Tibial nerve (tissue), 4 donors: ENCODE measurements around the gene ADCY4.

Source experiments
- EP300 ChIP-seq, 2 donors: sonication (generic); formaldehyde crosslinking; IDR thresholded peaks; one replicate each; pipeline ENCODE4 v1.6.1; 2017; ENCODE audit warnings: antibody characterized with exemption in 2 of 2, mild to moderate bottlenecking in 1 of 2
- POLR2A ChIP-seq, 2 donors: fragments of 450-650 bp; IDR thresholded peaks; one replicate each; pipeline ENCODE4 v1.6.1; 2017; ENCODE audit warnings: antibody characterized with exemption in 2 of 2, mild to moderate bottlenecking in 2 of 2, moderate library complexity in 2 of 2
- TF ChIP-seq, protein P1 (sequence below), 5 experiments: fragments of 200-600 bp in 3 of 5; fragments of 450-650 bp in 2 of 5; sonication (generic) in 3 of 5; IDR thresholded peaks; one replicate each; pipeline ENCODE4 v1.5.1; 2016 to 2019; ENCODE audit warnings: antibody characterized with exemption in 5 of 5, mild to moderate bottlenecking in 3 of 5, moderate library complexity in 2 of 5

DNA sequence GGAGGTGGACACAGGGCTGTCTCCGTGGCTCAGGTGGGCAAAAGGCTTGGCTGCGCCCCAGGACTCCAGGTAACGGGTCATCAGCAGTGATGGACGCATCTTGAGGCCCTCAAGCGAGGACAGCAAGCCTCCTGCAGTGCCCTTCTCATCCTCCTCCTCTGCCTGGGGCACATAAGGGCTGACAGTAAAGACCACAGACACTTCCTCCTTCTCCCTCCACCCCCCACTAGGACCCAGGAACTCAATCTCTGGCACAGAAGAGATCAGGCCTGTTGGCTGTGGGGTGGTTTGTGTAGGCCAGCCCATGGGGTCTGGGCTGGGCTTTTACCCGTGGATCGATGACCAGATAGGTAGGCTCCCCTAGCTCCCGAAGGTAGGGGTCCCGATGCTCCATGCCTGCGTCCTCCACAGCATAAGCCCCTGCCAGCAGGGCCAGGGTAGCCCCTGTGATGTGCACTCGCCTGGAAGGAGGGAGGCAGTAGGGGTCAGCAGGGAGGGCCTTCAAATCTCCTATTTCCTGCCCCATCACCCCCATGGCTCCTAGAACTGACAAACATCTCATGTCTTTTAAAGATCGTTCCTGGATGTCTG is 5.7 kb downstream of the ADCY4 start:
- TF ChIP-seq, protein P1, sequence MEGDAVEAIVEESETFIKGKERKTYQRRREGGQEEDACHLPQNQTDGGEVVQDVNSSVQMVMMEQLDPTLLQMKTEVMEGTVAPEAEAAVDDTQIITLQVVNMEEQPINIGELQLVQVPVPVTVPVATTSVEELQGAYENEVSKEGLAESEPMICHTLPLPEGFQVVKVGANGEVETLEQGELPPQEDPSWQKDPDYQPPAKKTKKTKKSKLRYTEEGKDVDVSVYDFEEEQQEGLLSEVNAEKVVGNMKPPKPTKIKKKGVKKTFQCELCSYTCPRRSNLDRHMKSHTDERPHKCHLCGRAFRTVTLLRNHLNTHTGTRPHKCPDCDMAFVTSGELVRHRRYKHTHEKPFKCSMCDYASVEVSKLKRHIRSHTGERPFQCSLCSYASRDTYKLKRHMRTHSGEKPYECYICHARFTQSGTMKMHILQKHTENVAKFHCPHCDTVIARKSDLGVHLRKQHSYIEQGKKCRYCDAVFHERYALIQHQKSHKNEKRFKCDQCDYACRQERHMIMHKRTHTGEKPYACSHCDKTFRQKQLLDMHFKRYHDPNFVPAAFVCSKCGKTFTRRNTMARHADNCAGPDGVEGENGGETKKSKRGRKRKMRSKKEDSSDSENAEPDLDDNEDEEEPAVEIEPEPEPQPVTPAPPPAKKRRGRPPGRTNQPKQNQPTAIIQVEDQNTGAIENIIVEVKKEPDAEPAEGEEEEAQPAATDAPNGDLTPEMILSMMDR (IDR thresholded peaks at IDR 0.05): no peak
- TF ChIP-seq POLR2A (IDR thresholded peaks at IDR 0.05) (no peak), EP300 (IDR thresholded peaks at IDR 0.05) (no peak)
